Breast epithelium (tissue), 3 donors: ENCODE measurements around the gene ARHGEF25.

Experiments used
- CTCF ChIP-seq, 3 donors: fragments of 450-650 bp; IDR thresholded peaks; one replicate each; pipeline ENCODE4 v1.5.1; 2016 to 2017; ENCODE audit warnings: antibody characterized with exemption in 3 of 3, mild to moderate bottlenecking in 3 of 3, moderate library complexity in 3 of 3
- POLR2A ChIP-seq: fragments of 450-650 bp; IDR thresholded peaks from one replicate; pipeline ENCODE4 v1.6.1; 2016; ENCODE audit warnings: antibody characterized with exemption, mild to moderate bottlenecking, moderate library complexity
- POLR2AphosphoS5 ChIP-seq, 3 donors: sonication (generic); formaldehyde crosslinking; IDR thresholded peaks; one replicate each; pipeline ENCODE4 v1.6.1; 2017; ENCODE audit warnings: antibody characterized with exemption in 3 of 3

GRCh38 chr12:57624441-57625220 lies 13.4 kb downstream of the ARHGEF25 start:
- TF ChIP-seq POLR2AphosphoS5 (IDR thresholded peaks at IDR 0.05) (no peak), CTCF (IDR thresholded peaks at IDR 0.05) (no peak), POLR2A (no peak)
